Stimulated activated effector memory CD8-positive, alpha-beta T cell treated with anti-CD3 and anti-CD28 coated beads, Interleukin-12 subunit alpha, Interleukin-12 subunit beta, amount 100 ng/mL, for 72 hours (primary cell): ENCODE data around the gene REEP1.
"Not testable (repeated sequence)": the region's sequence is repeated elsewhere in the genome, so short reads cannot be mapped to it uniquely, and the experiment has no call there.

Experiments
- ATAC-seq: fragments of 150-1000 bp; cut with Tn5 transposase; 2 replicates; pipeline ENCODE4 v1.10.0; 2021
- DNase-seq, 2 donors: peaks; one replicate each; pipeline ENCODE4 v3.0.0; 2021 to 2022; ENCODE audit warnings: low spot score in 2 of 2
- H3K27ac Mint-ChIP-seq: one replicate; pipeline ENCODE4 v1.8.0; 2022; ENCODE audit warnings: mild to moderate bottlenecking, mixed read lengths
- H3K36me3 Mint-ChIP-seq: one replicate; pipeline ENCODE4 v1.8.0; 2022; ENCODE audit warnings: mild to moderate bottlenecking, mixed read lengths
- H3K4me1 Mint-ChIP-seq: one replicate; pipeline ENCODE4 v1.8.0; 2022; ENCODE audit warnings: mixed read lengths
- H3K4me3 Mint-ChIP-seq: one replicate; pipeline ENCODE4 v1.8.0; 2022; ENCODE audit warnings: mild to moderate bottlenecking, mixed read lengths
- H3K9me3 Mint-ChIP-seq: one replicate; pipeline ENCODE4 v1.8.0; 2022; ENCODE audit warnings: mixed read lengths

The REEP1 gene

DNA sequence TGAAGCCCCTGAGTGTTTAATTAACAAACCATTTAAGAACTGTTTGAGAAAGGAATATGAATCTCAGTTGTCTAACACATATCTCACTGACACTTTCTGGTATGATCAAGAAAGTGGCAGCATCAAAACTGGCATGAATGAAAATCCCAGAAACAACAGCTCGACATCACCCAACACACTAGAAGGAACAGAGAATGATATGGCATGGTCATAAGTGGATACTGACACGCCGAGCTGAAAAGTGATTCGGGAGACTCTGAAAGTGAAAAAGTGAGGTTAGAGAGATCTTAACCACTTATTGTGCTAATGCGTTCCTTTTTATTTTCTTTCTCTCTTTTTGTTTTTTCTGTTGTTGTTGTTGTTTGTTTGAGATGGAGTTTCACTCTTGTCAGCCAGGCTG lies 100.3 kb downstream of the REEP1 start:
- no peak for DNase-seq

GRCh38 chr2:86235196-86235980 lies 102.0 kb downstream of the REEP1 start:
- no peak overlapping the region for H3K4me3 Mint-ChIP-seq
- peaks cover 12% of the 10 kb centered on the region for H3K4me1 Mint-ChIP-seq
- no peak for DNase-seq
- no peak for ATAC-seq
- H3K9me3 Mint-ChIP-seq, result no peaks in the 10 kb centered on the region
- no peak overlapping the region for H3K27ac Mint-ChIP-seq
- no peaks in the 10 kb centered on the region for H3K36me3 Mint-ChIP-seq

More for the DNA sequence above, 100.3 kb downstream of the REEP1 start:
- H3K4me1 Mint-ChIP-seq, result peaks cover 12% of the 10 kb centered on the region
- H3K4me3 Mint-ChIP-seq, result no peak overlapping the region
- H3K27ac Mint-ChIP-seq, result no peak overlapping the region
- H3K9me3 Mint-ChIP-seq, result no peaks in the 10 kb centered on the region
- no peak for ATAC-seq
- H3K36me3 Mint-ChIP-seq, result no peaks in the 10 kb centered on the region

- Mint-ChIP-seq H3K27ac (no peak overlapping the region), H3K4me3 (no peak overlapping the region), H3K4me1 (peaks cover 12% of the 10 kb centered on the region), H3K36me3 (no peaks in the 10 kb centered on the region), H3K9me3 (no peaks in the 10 kb centered on the region)
- DNase-seq (no peak), ATAC-seq (no peak)
Observed at GRCh38 chr2:86234563-86235131, 102.8 kb downstream of the REEP1 start.

GRCh38 chr2:86233436-86233835 lies 104.0 kb downstream of the REEP1 start:
- no peaks in the 10 kb centered on the region for H3K9me3 Mint-ChIP-seq
- no peaks in the 10 kb centered on the region for H3K36me3 Mint-ChIP-seq
- peaks cover 8% of the 10 kb centered on the region for H3K4me1 Mint-ChIP-seq
- H3K4me3 Mint-ChIP-seq, result no peak overlapping the region
- no peak overlapping the region for H3K27ac Mint-ChIP-seq
- no peak for ATAC-seq
- no peak for DNase-seq

DNA sequence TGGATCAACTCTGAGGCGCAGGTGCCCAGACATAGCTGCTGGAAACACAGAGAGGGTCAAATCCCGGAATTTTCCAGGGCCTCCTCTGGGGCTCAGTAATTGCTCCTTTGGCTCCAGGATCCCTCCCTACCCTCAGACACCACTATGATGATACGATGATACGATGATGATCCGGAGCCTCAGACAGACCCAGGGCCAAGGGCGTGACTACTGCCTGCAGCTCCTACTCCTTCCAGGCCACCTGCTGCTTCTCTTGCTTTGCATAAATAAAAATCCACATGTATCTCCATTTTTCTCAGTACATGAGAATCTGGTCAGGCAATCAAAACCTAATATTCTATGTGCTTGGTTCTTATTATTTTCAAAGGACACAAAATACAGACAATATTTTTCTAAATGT lies 104.5 kb downstream of the REEP1 start:
- no peak for ATAC-seq
- Mint-ChIP-seq H3K9me3 (no peaks in the 10 kb centered on the region), H3K36me3 (no peaks in the 10 kb centered on the region), H3K4me3 (no peak overlapping the region), H3K27ac (no peak overlapping the region), H3K4me1 (peaks cover 5% of the 10 kb centered on the region)
- DNase-seq, result no peak

- H3K27ac Mint-ChIP-seq, result no peak overlapping the region
- no peak for DNase-seq
- no peak overlapping the region for H3K4me3 Mint-ChIP-seq
- ATAC-seq, result no peak
- peaks cover 5% of the 10 kb centered on the region for H3K4me1 Mint-ChIP-seq
- no peaks in the 10 kb centered on the region for H3K36me3 Mint-ChIP-seq
- no peaks in the 10 kb centered on the region for H3K9me3 Mint-ChIP-seq
Observed at GRCh38 chr2:86232373-86232784, 105.0 kb downstream of the REEP1 start.

DNA sequence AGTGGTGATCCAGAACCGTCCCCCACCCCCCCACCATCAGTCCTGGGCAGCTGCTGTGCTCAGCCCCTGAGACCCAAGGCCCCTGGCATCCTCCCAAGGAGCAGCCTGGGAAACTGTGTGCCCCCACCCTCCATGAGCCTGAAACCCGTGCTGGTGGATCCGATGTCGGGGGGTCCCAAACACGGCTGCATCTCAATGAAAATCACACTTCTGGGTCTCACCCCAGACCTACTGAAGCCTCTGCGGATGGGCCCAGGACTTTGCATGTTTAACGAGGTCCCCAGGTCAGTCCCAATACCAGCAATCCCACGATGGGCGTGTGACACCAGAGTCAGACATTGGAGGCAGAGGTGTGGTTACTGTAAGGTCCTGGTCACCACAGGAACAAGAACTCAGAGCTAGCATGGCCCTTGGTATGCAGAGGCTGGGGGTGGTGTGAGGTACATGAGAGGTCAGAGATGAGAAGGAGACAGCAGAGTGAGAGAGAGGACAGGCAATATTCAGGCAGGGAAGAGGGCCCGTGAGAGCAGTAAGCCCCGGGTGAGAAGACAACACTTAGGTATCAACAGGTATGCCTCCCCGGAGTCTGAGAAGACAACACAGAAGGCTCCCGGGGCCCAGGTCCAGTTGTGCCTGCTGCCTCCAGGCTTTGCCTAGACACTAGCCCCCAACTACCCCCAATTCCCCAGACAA lies 105.6 kb downstream of the REEP1 start:
- no peak overlapping the region for H3K27ac Mint-ChIP-seq
- ATAC-seq, result no peak

DNA sequence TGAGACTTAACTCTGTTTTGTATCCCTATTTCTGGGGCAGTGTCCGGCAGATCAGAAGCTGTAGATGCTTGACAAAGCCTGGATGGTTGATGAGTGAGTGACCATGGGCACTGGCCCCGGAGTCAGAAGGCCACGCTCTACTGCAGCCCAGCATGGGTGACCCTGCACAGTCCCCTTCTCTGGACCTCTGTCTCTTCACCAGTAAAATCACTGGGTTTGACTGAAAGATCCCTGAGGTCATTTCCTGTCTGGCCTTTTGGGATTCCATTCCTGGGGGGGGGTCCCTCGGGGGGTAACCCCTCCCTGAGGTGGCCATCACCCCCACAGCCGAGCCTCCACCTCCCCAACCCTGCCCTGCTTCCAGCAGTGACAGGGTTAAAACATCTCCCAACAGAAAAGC lies 106.5 kb downstream of the REEP1 start:
- no peak overlapping the region for H3K27ac Mint-ChIP-seq
- ATAC-seq (no peak), DNase-seq (no peak)
- H3K36me3 Mint-ChIP-seq, result no peaks in the 10 kb centered on the region
- H3K4me1 Mint-ChIP-seq, result no peaks in the 10 kb centered on the region
- H3K9me3 Mint-ChIP-seq, result no peaks in the 10 kb centered on the region
- no peak overlapping the region for H3K4me3 Mint-ChIP-seq

More for the DNA sequence above, 105.6 kb downstream of the REEP1 start:
- Mint-ChIP-seq H3K4me1 (no peaks in the 10 kb centered on the region), H3K4me3 (no peak overlapping the region), H3K9me3 (no peaks in the 10 kb centered on the region), H3K36me3 (no peaks in the 10 kb centered on the region)
- no peak for DNase-seq

- Mint-ChIP-seq H3K27ac (no peak overlapping the region), H3K9me3 (no peaks in the 10 kb centered on the region), H3K4me1 (no peaks in the 10 kb centered on the region), H3K4me3 (no peak overlapping the region), H3K36me3 (no peaks in the 10 kb centered on the region)
- ATAC-seq (no peak), DNase-seq (no peak)
Observed at GRCh38 chr2:86229221-86229620, 108.2 kb downstream of the REEP1 start.

GRCh38 chr2:86228574-86228973 lies 108.9 kb downstream of the REEP1 start:
- not testable (repeated sequence) for ATAC-seq, H3K4me1 Mint-ChIP-seq, H3K27ac Mint-ChIP-seq, DNase-seq, H3K4me3 Mint-ChIP-seq, H3K9me3 Mint-ChIP-seq, H3K36me3 Mint-ChIP-seq

DNA sequence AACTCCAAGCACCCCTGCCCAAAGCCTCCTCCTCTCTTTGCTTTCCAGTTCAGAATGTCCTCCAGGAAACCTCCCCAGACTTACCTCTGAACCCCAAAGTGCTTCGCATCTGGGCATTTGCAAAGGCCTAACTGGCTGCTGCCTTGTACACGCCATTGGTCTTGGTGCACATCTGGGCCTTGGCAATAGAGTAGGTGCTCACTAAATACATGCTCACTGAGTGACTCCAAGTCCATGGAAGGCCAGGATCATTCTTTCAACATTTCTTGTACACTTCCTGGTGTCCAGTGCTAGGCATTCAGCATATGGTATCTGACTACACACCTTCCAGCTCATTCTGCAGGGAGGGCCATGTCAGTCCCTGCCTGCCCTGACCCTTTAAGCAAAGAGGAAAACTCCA lies 109.7 kb downstream of the REEP1 start:
- no peaks in the 10 kb centered on the region for H3K4me1 Mint-ChIP-seq
- no peak overlapping the region for H3K4me3 Mint-ChIP-seq
- no peak overlapping the region for H3K27ac Mint-ChIP-seq
- no peaks in the 10 kb centered on the region for H3K9me3 Mint-ChIP-seq
- DNase-seq, result no peak
- no peaks in the 10 kb centered on the region for H3K36me3 Mint-ChIP-seq
- no peak for ATAC-seq

DNA sequence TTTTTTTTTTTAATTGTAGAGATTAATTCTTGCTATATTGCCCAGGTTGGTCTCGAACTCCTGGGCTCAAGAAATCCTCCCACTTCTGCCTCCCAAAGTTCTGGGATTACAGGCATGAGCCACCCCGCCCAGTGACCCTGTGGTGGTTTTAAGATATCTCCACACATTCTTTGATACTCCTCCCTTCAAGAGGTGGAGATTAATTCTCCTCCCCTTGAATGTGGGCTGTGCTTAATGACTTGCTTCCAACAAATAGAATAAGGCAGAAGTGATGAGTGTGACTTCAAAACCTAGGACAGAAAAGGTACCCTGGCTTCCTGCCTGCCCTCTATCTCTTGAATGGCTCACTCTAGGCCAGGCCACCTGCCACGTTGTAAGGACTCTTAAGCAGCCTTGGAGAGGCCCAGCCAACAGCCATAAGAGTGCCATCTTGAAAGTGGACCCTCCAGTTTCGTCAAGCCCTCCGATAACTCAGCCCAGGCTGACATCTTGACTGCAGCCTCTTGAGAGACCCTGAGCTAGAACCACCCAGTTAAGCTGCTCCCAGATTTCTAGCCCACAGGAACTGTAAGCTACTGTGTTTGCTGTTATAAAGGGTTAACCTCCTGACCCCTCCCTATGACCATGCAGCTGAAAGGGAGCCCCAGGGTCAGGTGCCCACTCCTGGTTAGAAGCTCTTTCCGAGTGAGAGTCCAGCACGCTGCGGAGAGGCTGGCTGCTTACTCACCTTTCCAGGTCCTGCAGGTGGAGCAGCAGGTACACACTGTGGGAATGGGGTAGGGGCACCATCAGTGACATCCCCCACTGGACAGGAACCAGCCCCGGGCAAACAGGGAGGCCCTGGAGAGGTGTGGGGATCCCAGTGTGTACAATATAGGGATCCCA lies 110.5 kb downstream of the REEP1 start:
- Mint-ChIP-seq H3K4me3 (no peak overlapping the region), H3K36me3 (no peaks in the 10 kb centered on the region), H3K4me1 (no peaks in the 10 kb centered on the region), H3K9me3 (no peaks in the 10 kb centered on the region), H3K27ac (no peak overlapping the region)
- ATAC-seq, result no peak
- DNase-seq, result no peak

- Mint-ChIP-seq H3K4me1 (peaks cover 6% of the 10 kb centered on the region), H3K4me3 (no peak overlapping the region), H3K9me3 (no peaks in the 10 kb centered on the region), H3K36me3 (no peaks in the 10 kb centered on the region), H3K27ac (peak overlapping the region; percentile 34)
- ATAC-seq, result no peak
- no peak for DNase-seq
Observed at GRCh38 chr2:86226070-86226469, 111.4 kb downstream of the REEP1 start.

DNA sequence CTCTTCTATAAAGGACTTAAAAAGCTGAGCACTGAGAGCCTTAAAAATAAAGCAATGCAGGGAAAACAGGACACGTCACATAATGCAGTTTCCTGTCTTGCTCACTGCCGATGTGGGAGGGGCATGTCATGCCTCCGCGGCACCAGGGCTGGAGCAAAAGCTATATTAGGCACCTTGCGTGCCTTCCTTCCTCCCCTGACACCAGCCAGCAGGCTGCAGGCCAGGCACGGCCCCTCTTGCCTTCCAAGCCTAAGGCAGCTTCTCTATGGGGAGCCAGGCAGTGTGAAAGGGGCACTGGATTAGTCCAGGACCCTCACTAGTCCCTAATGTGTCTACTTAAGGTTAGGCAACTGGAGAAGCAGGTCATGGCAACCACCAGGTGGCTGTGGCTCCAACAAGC lies 111.8 kb downstream of the REEP1 start:
- Mint-ChIP-seq H3K4me3 (peak overlapping the region; percentile 7), H3K4me1 (peaks cover 9% of the 10 kb centered on the region), H3K36me3 (no peaks in the 10 kb centered on the region), H3K9me3 (no peaks in the 10 kb centered on the region), H3K27ac (peak overlapping the region; percentile 34)
- ATAC-seq (peak; percentile 77), DNase-seq (no peak)

DNA sequence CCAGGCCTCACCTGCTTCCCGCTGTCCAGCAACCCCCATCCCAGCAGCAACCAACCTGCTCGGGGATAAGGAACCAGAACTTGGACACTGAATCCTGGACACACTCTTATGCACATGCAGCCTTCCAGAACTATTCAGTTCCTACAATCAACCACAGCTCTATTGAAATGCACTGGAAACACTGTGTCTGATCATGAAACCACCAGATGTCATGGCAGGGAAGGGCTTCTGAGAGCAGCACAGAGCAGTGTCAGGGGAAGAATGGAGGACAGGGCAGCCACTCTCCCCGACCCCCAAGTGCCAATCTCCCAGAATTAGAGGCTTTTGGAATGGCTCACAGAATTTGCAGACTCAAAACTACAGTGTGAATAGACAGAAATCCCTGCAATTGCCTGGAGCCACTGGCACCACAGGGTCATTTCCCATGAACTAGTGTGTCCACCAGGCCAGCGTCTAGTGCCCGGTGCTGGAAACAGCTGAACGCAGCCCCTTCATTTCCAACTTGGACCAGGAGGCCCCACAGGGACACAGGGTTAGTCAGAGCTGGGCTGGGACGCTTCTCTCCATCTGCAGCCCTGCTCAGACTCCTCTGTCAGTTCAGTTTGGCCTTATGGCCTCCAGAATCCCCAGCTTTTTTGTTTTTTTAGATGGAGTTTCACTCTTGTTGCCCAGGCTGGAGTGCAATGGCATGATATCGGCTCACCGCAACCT lies 112.6 kb downstream of the REEP1 start:
- H3K9me3 Mint-ChIP-seq, result no peaks in the 10 kb centered on the region
- H3K27ac Mint-ChIP-seq, result peak overlapping the region; percentile 34
- no peaks in the 10 kb centered on the region for H3K36me3 Mint-ChIP-seq
- H3K4me1 Mint-ChIP-seq, result peaks cover 9% of the 10 kb centered on the region
- H3K4me3 Mint-ChIP-seq, result no peak overlapping the region
- no peak for DNase-seq
- ATAC-seq, result no peak
